Neural progenitor cell (in vitro differentiated cells): Measurements from ENCODE around the gene CCNY. TPM values are rescaled to one million over a fixed set of nuclear protein-coding genes. Genes with fewer than 3 reads are reported as not detected.

Experiments used
- DNase-seq: peaks from one replicate; pipeline ENCODE4 v3.0.0-alpha.2; 2016; ENCODE audit warnings: low spot score
- H2AFZ ChIP-seq: fragments of 200-600 bp; sonication (generic); replicated peaks from 2 replicates; pipeline ENCODE4 v1.6.1; 2016; ENCODE audit warnings: antibody characterized with exemption
- H3F3A ChIP-seq: fragments of 200-600 bp; sonication (generic); 2 replicates; pipeline ENCODE4 v1.6.1; 2016; ENCODE audit warnings: antibody characterized with exemption, low read depth
- H3K27ac ChIP-seq: fragments of 200-600 bp; sonication (generic); 2 replicates; pipeline ENCODE4 v1.5.1; 2016; ENCODE audit warnings: mild to moderate bottlenecking
- H3K27me3 ChIP-seq: fragments of 200-600 bp; sonication (generic); 2 replicates; pipeline ENCODE4 v1.6.1; 2016; ENCODE audit warnings: mild to moderate bottlenecking, moderate library complexity
- H3K36me3 ChIP-seq: fragments of 200-600 bp; sonication (generic); 2 replicates; pipeline ENCODE4 v1.5.1; 2016
- H3K4me1 ChIP-seq: fragments of 200-600 bp; sonication (generic); 2 replicates; pipeline ENCODE4 v1.6.1; 2016; ENCODE audit warnings: mixed run types
- H3K4me2 ChIP-seq: fragments of 200-600 bp; sonication (generic); 2 replicates; pipeline ENCODE4 v1.6.1; 2016
- H3K4me3 ChIP-seq: fragments of 200-600 bp; sonication (generic); 2 replicates; pipeline ENCODE4 v1.5.1; 2016
- H3K79me2 ChIP-seq: fragments of 200-600 bp; sonication (generic); 2 replicates; pipeline ENCODE4 v1.6.1; 2016; ENCODE audit warnings: low read depth
- H3K9ac ChIP-seq: fragments of 200-600 bp; sonication (generic); 2 replicates; pipeline ENCODE4 v1.6.1; 2016
- H3K9me3 ChIP-seq: fragments of 200-600 bp; sonication (generic); 2 replicates; pipeline ENCODE4 v1.5.1; 2016; ENCODE audit warnings: low read depth
- H4K20me1 ChIP-seq: fragments of 200-600 bp; sonication (generic); 2 replicates; pipeline ENCODE4 v1.6.1; 2016; ENCODE audit warnings: low read depth
- H3K27ac Mint-ChIP-seq: 3 replicates; pipeline ENCODE4 v1.8.0; 2021; ENCODE audit warnings: mixed read lengths
- H3K27me3 Mint-ChIP-seq: 2 replicates; pipeline ENCODE4 v1.8.0; 2022; ENCODE audit warnings: low read depth, mild to moderate bottlenecking, inconsistent platforms, moderate library complexity, mixed read lengths; ENCODE audit not compliant: insufficient read depth
- H3K36me3 Mint-ChIP-seq: 3 replicates; pipeline ENCODE4 v1.8.0; 2021; ENCODE audit warnings: mixed read lengths
- H3K4me1 Mint-ChIP-seq: 3 replicates; pipeline ENCODE4 v1.8.0; 2021; ENCODE audit warnings: mixed read lengths
- H3K4me3 Mint-ChIP-seq: 3 replicates; pipeline ENCODE4 v1.8.0; 2021; ENCODE audit warnings: mild to moderate bottlenecking, moderate library complexity, mixed read lengths
- H3K9me3 Mint-ChIP-seq: 3 replicates; pipeline ENCODE4 v1.8.0; 2020; ENCODE audit warnings: mixed read lengths
- EZH2 ChIP-seq: fragments of 200-600 bp; sonication (generic); IDR thresholded peaks from 2 replicates; pipeline ENCODE4 v1.6.1; 2017; ENCODE audit warnings: antibody characterized with exemption, mild to moderate bottlenecking, moderate library complexity
- EZH2phosphoT487 ChIP-seq: fragments of 200-600 bp; sonication (generic); IDR thresholded peaks from 2 replicates; pipeline ENCODE4 v1.6.1; 2017; ENCODE audit warnings: antibody characterized with exemption
- total RNA-seq: library from RNA; depleted of rRNA; stranded (reverse); fragments of >200 nt; gene quantifications from 2 replicates; pipeline ENCODE4 v1.2.3, GENCODE V29; 2015; ENCODE audit warnings: low replicate concordance
- TF ChIP-seq, protein P1 (sequence below): fragments of 200-600 bp; sonication (generic); IDR thresholded peaks from 2 replicates; pipeline ENCODE4 v1.5.1; 2017; ENCODE audit warnings: antibody characterized with exemption, mild to moderate bottlenecking

CCNY gene
- total RNA-seq, 1 donor from 2014 or later, result 46.7 TPM

DNA sequence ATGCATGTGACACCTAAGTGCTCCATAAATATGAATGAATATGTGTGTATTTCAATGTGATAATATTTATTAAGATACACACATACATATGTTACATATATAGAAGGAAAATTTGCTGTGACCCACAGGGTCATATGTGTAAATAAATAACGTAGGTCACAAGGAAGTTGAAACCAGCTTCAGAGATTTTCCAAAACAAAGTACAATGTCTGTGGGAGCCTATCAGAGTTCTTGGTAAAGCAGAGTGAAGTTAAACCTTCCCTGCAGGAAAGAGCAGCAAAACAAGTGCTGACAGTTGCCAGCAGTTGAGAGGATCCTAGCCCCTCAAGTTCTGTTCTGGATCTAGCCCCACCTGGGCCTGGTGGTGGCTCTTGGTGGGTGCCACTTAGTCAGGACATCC lies 91.2 kb downstream of the CCNY start:
- no peak overlapping the region for H3K4me2 ChIP-seq
- no peaks in the 10 kb centered on the region for H3K27me3 Mint-ChIP-seq

DNA sequence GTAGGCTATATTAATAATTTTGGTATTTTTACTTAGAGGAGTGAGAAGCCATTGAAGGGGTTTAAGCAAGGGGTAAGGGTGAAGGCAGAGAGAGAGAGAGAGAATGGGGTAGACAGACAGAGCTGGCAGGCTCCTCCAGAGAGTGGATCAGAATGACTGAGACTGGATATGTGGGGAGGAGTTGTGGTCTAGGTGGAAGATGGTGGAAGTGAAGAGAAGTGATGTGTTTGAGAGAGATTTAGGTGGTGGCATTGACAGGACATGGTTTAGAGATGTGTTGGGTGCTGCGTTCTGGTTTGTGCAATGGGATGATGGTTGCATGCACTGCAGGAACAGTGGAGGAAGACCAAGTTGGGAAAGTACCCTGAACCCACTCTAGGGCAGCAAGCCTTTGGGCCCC lies 92.2 kb downstream of the CCNY start:
- TF ChIP-seq, protein P1, sequence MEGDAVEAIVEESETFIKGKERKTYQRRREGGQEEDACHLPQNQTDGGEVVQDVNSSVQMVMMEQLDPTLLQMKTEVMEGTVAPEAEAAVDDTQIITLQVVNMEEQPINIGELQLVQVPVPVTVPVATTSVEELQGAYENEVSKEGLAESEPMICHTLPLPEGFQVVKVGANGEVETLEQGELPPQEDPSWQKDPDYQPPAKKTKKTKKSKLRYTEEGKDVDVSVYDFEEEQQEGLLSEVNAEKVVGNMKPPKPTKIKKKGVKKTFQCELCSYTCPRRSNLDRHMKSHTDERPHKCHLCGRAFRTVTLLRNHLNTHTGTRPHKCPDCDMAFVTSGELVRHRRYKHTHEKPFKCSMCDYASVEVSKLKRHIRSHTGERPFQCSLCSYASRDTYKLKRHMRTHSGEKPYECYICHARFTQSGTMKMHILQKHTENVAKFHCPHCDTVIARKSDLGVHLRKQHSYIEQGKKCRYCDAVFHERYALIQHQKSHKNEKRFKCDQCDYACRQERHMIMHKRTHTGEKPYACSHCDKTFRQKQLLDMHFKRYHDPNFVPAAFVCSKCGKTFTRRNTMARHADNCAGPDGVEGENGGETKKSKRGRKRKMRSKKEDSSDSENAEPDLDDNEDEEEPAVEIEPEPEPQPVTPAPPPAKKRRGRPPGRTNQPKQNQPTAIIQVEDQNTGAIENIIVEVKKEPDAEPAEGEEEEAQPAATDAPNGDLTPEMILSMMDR, result no peak
- no peak overlapping the region for H3K4me3 Mint-ChIP-seq
- Histone ChIP-seq H3K4me1 (peaks cover 6% of the 10 kb centered on the region), H3K9me3 (no peaks in the 10 kb centered on the region), H3K4me2 (no peak overlapping the region), H3K27me3 (no peaks in the 10 kb centered on the region), H3K36me3 (no peaks in the 10 kb centered on the region), H3F3A (no peaks in the 10 kb centered on the region), H3K27ac (no peak overlapping the region), H3K79me2 (peaks cover 88% of the 10 kb centered on the region), H3K4me3 (no peak overlapping the region), H4K20me1 (peaks cover 28% of the 10 kb centered on the region), H2AFZ (no peak overlapping the region), H3K9ac (no peak overlapping the region)
- no peaks in the 10 kb centered on the region for H3K36me3 Mint-ChIP-seq
- peaks cover 3% of the 10 kb centered on the region for H3K9me3 Mint-ChIP-seq
- H3K27me3 Mint-ChIP-seq, result no peaks in the 10 kb centered on the region
- peaks cover 41% of the 10 kb centered on the region for H3K4me1 Mint-ChIP-seq
- DNase-seq, result no peak
- H3K27ac Mint-ChIP-seq, result no peak overlapping the region

More for the DNA sequence above, 91.2 kb downstream of the CCNY start:
- Histone ChIP-seq H3K9ac (no peak overlapping the region), H3K27me3 (no peaks in the 10 kb centered on the region), H3K9me3 (no peaks in the 10 kb centered on the region), H3K4me3 (no peak overlapping the region), H3K27ac (no peak overlapping the region), H4K20me1 (peaks cover 34% of the 10 kb centered on the region), H3K4me1 (peaks cover 8% of the 10 kb centered on the region), H3K79me2 (peaks cover 88% of the 10 kb centered on the region), H3K36me3 (no peaks in the 10 kb centered on the region), H2AFZ (no peak overlapping the region), H3F3A (no peaks in the 10 kb centered on the region)
- TF ChIP-seq, protein P1, result no peak
- TF ChIP-seq EZH2phosphoT487 (no peak), EZH2 (no peak)
- Mint-ChIP-seq H3K4me1 (peaks cover 47% of the 10 kb centered on the region), H3K36me3 (no peaks in the 10 kb centered on the region), H3K4me3 (no peak overlapping the region), H3K9me3 (peaks cover 3% of the 10 kb centered on the region), H3K27ac (no peak overlapping the region)
- no peak for DNase-seq

DNA sequence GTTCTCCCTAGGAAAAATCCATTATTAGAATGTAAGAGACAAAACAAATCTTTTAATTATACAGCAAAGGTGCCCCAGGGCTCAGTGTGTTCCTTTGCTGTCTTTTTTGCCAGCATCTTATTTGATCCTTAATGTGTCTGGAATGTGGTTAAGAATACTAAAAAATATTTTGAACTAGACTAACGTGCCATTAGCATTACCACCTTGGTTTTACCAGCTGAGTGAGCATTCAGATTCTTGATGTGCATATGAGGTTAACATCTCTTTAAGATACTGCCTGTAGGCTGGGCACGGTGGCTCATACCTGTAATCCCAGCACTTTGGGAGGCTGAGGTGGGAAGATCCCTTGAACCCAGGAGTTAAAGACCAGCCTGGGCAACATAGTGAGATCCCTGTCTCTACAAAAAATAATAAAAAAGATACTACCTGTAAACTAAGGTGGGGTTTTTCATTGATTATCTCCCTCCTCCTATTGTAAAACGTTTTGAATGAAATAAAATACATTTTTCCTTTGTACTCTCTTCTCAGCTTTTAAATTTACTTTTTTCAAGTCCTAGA lies 96.6 kb downstream of the CCNY start:
- TF ChIP-seq EZH2phosphoT487, result no peak
- TF ChIP-seq, protein P1, result no peak
- no peak for TF ChIP-seq EZH2
- Histone ChIP-seq H3K4me1 (no peaks in the 10 kb centered on the region), H4K20me1 (peaks cover 11% of the 10 kb centered on the region), H3K79me2 (peaks cover 89% of the 10 kb centered on the region), H3F3A (no peaks in the 10 kb centered on the region), H3K27me3 (no peaks in the 10 kb centered on the region), H2AFZ (no peak overlapping the region), H3K4me3 (no peak overlapping the region), H3K36me3 (no peaks in the 10 kb centered on the region), H3K27ac (no peak overlapping the region), H3K4me2 (no peak overlapping the region), H3K9me3 (no peaks in the 10 kb centered on the region), H3K9ac (no peak overlapping the region)
- H3K4me3 Mint-ChIP-seq, result no peak overlapping the region
- H3K9me3 Mint-ChIP-seq, result peaks cover 17% of the 10 kb centered on the region
- H3K4me1 Mint-ChIP-seq, result peaks cover 8% of the 10 kb centered on the region
- H3K27ac Mint-ChIP-seq, result no peak overlapping the region
- no peak for DNase-seq
- peaks cover 16% of the 10 kb centered on the region for H3K36me3 Mint-ChIP-seq
- no peaks in the 10 kb centered on the region for H3K27me3 Mint-ChIP-seq
